Measurements from ENCODE around the gene DAZAP1. TPM values are rescaled to one million over a fixed set of nuclear protein-coding genes. Genes with fewer than 3 reads are reported as not detected.
A peak's percentile ranks its signal among the peaks of the same experiment; 100 is the strongest.

Gene DAZAP1
- total RNA-seq, 4 donors from 2014 or later, result 34.4 to 77.3 (median 67.7) TPM

- TF ChIP-seq CTCF (IDR thresholded peaks at IDR 0.05) (no peak), POLR2A (IDR thresholded peaks at IDR 0.05) (no peak)
- WGBS, 2 donors, result 87% methylated on average over 7 to 9 of the region's 9 CpGs
- Histone ChIP-seq H3K9me3 (no peaks in the 10 kb centered on the region), H3K27ac (no peak overlapping the region), H3K36me3 (peaks cover 8 to 10% of the 10 kb centered on the region in 2 donors), H3K4me1 (peaks cover 10 to 18% of the 10 kb centered on the region in 2 donors), H3K4me3 (replicated peaks in 1 of 3) (no peak overlapping the region), H3K27me3 (no peaks in the 10 kb centered on the region)
- DNase-seq, result no peak
- intact Hi-C loops (cut with DNase I), result no loop called here
Measured at GRCh38 chr19:1397838-1398237, 9.5 kb upstream of the DAZAP1 start.

- no peak for TF ChIP-seq CTCF (IDR thresholded peaks at IDR 0.05)
- TF ChIP-seq POLR2A (IDR thresholded peaks at IDR 0.05), result no peak
- Histone ChIP-seq H3K27ac (no peak overlapping the region), H3K36me3 (peaks cover 0 to 2% of the 10 kb centered on the region in 2 donors), H3K9me3 (no peaks in the 10 kb centered on the region), H3K4me1 (peaks cover 10 to 18% of the 10 kb centered on the region in 2 donors), H3K27me3 (no peaks in the 10 kb centered on the region), H3K4me3 (replicated peaks in 1 of 3) (no peak overlapping the region)
- intact Hi-C loops (cut with DNase I), result no loop called here
- WGBS, 2 donors, result 90 to 92% methylated on average over 12 to 14 of the region's 19 CpGs
- no peak for DNase-seq
Measured at GRCh38 chr19:1399079-1399478, 8.3 kb upstream of the DAZAP1 start.

GRCh38 chr19:1399745-1400144 is 7.6 kb upstream of the DAZAP1 start:
- Histone ChIP-seq H3K4me1 (peaks cover 10 to 18% of the 10 kb centered on the region in 2 donors), H3K27ac (no peak overlapping the region), H3K27me3 (no peaks in the 10 kb centered on the region), H3K36me3 (peaks cover 0 to 2% of the 10 kb centered on the region in 2 donors), H3K4me3 (replicated peaks in 1 of 3) (no peak overlapping the region), H3K9me3 (no peaks in the 10 kb centered on the region)
- 92 to 94% methylated on average over 9 to 11 of the region's 15 CpGs for WGBS, 2 donors
- no peak for TF ChIP-seq CTCF (IDR thresholded peaks at IDR 0.05)
- TF ChIP-seq POLR2A (IDR thresholded peaks at IDR 0.05), result no peak
- no peak for DNase-seq
- intact Hi-C loops (cut with DNase I), result no loop called here

- H3K36me3 ChIP-seq, result no peaks in the 10 kb centered on the region
- peak overlapping the region; percentile 31 to 73 (median 35) for H3K4me3 ChIP-seq (replicated peaks in 1 of 3)
- no peak overlapping the region for H3K27ac ChIP-seq
- 36 to 55% methylated on average over 17 to 23 of the region's 36 CpGs for WGBS, 2 donors
- no peaks in the 10 kb centered on the region for H3K27me3 ChIP-seq
- TF ChIP-seq POLR2A (IDR thresholded peaks at IDR 0.05) (no peak), CTCF (IDR thresholded peaks at IDR 0.05) (no peak)
- H3K4me1 ChIP-seq, result peaks cover 10 to 18% of the 10 kb centered on the region in 2 donors
- peak; percentile 38 to 51 for DNase-seq
- no peaks in the 10 kb centered on the region for H3K9me3 ChIP-seq
- intact Hi-C loops (cut with DNase I), result no loop called here
Measured at GRCh38 chr19:1400281-1401137, 6.9 kb upstream of the DAZAP1 start.
